Stimulated activated CD4-positive, alpha-beta T cell treated with anti-CD3 and anti-CD28 coated beads, Interleukin-1b, Interleukin-23, amount 100 ng/mL, for 4 hours (primary cell): ENCODE measurements around the gene CELF1.

ENCODE experiments used
- DNase-seq, 2 donors: peaks; one replicate each; pipeline ENCODE4 v3.0.0-alpha.2; 2020; ENCODE audit warnings: low read depth in 2 of 2

The CELF1 gene

DNA sequence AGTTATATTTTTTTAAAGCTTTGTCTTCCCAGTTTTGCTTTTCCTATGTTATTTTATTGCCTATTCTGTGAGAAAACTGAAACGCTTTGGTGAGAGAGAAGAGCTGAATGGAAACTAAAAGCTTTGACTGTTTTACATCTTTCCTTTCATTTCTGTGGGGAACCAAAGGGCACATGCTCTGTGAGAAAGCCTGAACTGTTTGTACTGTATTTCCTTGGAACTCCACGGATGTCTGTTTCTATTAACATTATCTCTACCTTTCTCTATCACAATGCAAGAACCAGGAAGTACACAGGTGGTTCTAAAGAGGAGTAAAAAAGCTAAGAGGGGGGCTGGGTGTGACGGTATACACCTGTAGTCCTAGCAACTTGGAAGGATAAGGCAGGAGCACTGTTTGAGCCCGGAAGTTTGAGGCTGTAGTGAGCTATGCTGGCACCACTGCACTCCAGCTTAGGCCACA, 43.8 kb downstream of the CELF1 start:
- DNase-seq = no peak

DNA sequence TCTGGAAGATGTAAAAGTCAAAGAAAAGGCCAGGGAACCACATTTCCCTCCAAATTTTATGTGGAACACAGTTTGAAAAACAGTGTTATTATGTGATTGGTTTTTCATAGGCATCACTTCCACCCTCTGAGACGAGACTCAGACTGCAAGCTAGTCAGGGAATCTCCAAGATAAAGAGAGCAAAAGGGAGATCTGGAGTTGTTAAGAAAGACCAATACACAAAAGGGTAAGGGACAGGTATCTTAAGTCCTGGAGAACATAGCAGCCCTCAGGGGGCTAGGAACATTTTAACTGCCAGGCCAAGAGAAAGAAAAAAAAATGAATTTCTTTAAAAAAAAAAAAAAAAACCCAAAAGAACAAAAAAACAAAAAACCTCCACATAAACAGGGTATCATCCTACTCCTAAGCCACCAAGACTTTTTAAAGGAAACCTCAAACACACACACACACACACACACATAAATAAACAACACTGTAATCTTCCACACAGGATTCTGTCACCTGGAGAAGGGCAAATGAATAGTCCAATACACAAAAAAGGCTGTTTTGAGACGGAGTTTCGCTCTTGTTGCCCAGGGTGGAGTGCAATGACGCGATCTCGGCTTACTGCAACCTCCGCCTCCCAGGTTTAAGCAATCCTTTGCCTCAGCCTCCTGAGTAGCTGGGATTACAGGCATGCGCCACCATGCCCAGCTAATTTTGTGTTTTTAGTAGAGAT, 44.5 kb downstream of the CELF1 start:
- no peak for DNase-seq

DNA sequence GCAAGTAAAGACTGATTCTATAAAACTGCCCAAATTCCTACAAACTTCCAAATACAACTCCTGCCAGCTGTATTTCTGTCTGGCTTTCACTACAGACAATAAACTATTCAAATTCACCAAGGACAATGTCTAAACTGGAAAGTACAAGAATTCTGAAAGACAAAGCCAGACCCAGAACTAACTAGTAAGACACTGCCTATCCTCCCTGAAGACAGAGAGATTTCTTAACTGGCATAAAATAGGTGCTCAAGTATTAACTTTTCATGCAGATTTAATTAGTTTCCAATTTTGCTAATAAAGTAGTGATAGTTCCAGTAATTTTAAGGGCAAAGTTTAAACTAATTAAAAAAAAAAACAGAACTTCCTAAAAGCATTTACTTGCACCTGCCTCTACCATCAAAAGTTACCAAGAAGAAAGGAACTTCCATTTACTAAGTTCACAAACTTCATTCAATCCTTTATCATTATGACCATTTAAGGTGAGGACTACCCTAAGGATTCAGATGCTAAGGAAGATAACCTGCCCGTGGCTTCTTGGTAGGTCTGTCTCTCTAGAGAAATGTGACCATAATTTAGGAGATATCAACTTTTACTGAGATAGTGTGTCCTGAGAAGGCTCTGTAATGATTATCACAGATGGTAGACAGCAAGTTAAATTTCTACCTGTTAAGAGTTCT, 45.2 kb downstream of the CELF1 start:
- no peak for DNase-seq

DNA sequence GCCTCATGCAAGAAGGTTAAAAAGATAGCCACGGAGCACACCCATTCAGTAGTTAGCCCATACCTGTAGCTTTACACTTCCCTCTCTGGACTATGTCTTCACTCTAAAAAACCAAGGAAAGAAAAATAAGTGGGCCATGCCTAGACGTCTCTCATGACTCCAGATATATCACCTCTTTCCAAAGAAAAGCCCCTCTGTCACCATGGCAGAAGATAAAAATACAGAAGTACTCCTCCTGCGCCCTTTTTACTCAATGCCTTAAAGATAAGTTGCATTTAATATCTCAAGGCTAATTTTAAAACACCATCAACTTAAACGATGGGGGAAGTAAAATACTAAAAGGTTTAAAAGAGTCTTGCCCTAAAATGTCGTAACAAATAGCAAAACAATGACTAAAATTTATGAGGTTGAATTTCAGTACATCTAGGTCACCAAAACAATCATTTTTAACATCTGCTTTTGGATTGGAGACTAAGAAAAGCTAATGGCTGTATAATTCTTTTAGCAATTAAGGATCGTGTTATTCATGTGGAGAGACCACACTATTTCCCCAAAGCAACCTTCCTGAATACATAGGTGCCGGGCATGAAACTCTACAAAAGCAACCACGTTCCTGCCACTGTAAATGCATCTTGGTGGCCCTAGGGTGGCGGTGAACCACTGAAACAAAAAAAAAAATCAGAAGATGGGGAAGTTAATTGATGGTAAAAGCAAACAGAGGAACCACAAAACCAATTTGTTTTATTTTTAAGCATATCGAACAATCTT, 46.0 kb downstream of the CELF1 start:
- DNase-seq = no peak

DNA sequence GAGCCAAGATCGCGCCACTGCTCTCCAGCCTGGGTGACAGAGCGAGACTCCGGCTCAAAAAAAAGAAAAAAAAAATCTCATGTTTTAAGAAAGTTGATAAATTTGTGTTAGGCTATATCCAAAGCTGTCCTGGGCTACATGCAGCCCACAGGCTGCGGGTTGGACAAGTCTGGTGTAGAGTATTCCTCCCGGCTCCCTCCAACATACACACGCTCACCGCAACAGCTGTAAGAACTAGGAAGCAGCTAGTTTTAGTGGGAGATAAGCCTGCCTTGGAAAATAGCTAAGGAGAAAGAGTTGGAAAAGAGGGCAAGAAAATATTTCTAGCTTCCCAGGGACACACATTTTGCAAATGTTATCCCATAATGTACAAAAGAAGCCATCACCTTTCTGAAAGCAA, 46.6 kb downstream of the CELF1 start:
- DNase-seq = no peak

DNA sequence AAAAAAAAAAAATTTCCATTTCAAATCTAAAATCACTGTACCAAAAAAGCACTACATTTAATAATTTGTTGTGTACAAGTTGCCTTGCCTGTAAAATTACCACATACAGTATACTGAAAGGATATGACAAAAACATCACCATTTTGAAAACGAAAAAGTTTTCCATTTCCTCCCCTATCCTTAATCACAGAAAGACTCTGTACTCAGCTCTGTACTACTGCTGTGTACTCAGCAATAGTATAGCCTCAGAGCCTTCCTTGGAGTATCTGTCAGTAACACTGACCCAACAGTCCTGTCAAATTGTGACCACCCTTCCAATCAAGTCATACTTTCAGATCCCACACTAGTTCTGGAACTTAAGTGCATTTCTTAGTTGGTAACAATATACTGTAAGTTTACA, 48.0 kb downstream of the CELF1 start:
- DNase-seq = no peak

DNA sequence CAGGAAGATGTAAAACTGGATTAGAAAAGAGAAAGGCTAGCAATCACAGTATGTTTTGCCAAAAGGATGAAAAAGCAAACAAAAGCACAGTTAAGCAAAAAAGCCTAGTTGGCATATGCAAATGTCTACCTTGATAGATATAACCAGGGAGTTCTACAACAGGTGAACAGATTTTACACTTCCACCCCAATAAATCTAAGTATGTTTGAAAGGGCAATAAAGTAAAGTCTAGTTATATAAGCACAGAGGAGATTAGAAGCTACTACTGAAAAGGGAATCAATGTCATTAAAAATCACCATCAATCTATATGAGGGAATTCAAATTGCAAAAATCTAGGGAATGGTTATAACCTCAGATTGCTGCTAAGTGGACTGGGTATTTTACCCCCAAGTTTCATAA, 49.7 kb downstream of the CELF1 start:
- no peak for DNase-seq

DNA sequence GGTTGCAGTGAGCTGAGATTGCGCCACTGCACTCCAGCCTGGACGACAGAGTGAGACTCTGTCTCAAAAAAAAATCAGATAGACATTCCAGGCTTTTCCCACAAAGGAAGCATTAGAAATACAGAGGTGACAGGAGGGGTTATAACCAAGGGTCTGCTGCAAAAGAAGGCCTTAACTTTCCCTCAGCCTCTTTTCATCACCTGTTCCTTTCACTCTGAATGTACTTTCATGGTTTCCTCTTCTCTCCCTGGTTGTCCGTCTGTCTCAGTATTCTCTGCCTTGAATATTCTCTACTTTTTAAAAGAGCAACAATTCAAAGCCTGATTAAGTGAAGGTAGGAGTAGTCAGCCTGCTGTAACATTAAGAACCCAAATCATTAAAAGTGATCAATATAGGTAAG, 50.2 kb downstream of the CELF1 start:
- DNase-seq = no peak

DNA sequence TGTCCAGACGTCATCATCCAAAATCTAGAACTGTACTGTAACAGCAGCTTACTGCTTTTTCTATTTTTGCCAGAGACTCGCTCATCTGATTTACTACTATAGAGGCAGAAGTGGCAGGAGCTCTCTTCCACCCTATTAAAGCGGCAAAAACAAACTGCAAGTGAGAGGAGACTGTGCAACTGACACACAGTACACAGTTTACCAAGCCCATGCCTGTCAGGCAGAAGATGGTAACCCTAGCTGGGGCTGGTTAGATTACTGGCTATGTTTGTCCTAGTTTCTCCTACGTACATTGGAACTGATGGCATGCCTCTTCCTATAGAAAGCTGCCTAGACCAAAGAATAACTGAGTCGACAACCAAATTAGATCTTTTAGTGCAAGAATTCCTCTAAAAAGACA, 51.8 kb downstream of the CELF1 start:
- no peak for DNase-seq

DNA sequence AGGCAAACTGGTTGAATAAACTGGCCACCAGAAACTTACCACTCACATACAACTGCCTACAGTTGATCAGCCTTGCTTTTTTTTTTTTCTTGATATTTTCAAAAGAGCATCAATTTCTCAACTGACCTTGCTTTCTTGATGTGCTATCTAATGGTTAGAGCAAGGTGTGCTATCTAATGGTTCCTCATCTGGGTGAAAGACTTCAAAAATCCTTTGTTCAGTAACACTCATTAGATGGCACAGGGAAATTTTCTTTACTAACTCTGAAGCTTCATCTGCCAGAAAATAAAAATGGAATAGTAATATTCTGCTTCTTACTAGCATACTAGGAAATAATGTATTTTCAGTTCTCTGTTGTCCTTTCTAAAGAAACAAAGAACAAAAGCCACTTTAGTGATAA, 52.8 kb downstream of the CELF1 start:
- no peak for DNase-seq

DNA sequence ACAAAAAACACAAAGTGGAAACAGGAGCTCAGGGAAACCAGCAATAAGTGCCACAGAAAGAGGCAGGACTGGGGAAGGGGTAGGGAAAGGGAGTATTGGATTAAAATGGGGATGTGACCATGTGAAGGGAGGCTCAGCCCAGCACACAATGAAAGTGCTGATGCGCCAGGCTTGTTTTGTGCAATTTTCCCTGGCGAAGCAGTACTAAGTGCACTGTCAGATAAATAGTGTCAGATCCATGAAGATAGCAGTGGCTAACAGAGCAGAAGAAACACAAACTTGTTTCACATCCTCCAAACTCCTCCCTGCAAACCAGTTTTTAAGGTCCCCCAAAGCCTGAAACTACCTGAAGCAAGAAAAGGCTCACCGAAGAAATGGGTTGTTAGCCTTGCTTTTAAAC, 53.3 kb downstream of the CELF1 start:
- DNase-seq = no peak

DNA sequence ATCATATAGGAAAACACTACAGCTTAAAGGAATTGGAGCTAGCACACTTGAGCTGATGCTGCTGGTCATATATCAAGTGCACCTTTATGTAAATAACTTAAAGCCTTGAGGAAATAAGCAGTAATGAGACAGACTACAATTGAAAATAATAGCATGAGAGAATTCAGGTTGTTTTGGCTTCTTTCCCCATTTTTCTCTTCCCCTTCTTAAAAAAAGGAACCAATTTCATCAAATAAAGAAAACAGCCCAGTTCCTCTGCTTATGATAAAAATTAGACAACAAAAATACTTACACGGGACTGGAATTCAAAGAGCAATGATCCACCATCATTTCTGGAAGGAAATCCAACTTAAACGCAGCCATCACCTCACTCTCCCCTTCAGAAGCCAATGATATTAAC, 53.8 kb downstream of the CELF1 start:
- no peak for DNase-seq

DNA sequence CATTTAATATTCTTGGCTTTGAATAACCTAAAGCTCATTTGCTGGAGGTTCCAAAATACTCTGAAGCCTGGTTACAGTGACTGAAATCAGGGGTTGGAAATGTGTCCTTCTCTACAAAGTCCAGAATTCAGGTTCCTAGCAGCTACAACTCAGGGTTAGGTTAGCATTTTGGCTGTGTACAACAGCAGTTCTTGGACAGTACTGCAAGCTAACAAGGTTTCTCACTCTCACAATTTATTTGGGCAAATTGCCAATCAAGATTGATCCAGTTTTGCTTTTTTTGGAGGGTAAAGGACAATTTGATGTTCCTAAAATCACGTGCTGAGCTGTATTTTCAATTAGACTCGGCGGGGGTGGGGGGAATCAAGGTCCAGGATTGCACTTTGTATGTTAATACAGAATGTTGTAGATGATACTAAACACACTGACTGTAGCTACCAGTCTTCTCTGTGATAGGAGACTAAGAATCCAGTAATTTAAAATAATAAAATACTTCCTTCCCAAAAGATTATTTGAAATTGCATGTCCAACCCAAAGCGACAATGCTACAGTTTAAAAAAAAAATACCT, 54.3 kb downstream of the CELF1 start:
- no peak for DNase-seq

DNA sequence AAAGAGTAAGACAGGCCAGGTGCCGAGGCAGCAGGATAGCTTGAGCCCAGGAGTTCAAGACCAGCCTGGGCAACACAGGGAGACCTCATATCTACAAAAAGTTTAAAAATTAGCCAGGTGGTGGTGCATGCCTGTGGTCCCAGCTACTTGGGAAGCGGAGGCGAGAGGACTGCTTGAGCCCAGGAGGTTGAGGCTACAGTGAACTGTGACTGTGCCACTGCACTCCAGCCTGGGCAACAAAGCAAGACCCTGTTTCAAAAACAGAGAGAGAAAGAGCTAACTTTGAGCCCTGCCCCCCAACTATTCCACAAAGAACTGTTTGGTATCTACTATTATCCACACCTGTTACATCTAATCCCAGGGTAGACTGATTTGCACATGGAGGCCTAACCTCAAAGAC, 54.8 kb downstream of the CELF1 start:
- DNase-seq = no peak

DNA sequence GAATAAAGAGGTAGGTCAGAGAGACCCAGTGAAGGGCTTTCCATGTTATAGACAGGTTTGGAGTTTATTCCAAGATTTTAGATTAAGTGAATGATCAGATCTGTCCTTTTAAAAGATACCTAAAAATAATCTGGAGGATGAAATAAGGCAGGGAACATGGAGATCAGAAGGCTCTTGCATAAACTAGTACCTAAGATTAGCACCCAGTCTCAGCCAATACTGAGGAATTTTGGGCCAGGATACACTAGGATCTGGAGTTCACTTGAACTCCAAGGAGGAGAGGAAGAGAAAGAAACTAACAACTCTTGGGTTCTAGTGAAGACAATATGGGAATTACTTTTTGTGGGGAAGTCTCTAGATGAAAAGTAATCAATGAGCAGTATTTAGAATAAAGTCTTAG, 56.1 kb downstream of the CELF1 start:
- DNase-seq = no peak

DNA sequence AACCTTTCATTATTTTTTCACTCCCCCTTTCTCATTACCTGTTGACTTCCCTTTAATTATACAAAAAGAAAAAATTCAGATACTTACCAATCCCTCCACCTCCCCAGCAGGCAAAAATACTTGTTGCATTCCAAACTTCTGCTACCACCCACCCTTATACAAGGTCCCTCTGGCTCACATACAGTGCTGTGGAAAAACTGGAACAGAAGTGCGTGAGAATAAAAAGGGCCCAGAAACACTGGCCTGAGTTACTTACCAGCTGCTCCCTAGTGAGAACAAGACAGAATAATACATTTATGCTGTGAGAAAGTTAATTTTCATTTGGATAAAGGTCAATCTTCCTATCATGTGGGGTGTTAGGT, 57.1 kb downstream of the CELF1 start:
- DNase-seq = no peak

DNA sequence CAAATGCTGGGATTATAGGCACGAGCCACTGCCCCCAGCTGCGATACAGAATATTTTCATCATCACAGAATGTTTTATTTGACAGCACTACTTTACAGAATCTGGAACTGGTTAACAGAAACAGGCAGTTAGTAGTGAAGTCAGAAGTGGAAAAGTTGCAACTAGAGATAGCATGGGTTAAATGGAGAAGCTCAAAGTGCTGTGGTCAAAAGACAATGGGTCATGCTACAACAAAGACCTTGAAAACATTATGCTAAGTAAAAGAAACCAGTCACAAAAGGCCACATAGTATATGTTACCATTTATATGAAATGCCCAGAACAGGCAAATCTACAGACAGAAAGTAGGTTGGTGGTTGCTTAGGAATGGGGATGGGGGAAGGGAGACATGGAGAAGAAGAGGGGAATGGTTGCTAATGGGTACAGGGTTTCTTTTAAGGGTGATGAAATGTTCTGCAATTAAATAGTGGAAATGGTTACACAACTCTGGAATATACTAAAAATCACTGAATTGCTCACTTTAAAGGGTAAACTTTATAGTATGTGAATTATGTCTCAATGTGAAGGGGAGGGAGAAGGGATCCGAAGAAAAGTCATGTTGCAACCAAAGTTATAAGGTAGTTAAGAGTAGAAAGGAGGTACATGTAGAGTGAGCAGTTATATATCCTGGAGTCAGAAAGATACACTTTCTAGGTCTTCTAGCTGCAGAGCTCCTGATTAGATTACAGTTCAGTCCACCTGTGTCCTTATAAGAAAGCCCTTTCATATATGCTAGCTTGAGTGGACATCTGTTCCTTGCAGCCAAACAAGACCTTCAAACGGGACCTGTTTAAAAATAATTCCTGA, 57.7 kb downstream of the CELF1 start:
- no peak for DNase-seq

DNA sequence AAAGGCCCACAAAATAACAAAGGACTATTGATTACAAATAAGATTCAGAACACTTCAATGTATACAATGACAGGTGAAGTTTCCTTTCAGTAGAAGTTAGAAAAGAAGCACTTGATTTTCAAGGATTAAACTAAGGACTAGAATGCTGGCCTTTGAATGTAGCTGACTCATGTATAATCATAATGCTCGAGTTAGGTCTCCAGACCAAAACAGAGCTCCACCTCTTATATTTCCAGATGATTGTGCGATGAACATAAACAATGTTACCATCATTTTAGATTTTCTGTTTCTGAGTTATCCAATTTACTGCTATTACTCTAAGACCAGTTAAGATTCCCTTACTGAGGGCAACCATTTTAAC, 63.6 kb downstream of the CELF1 start:
- no peak for DNase-seq

DNA sequence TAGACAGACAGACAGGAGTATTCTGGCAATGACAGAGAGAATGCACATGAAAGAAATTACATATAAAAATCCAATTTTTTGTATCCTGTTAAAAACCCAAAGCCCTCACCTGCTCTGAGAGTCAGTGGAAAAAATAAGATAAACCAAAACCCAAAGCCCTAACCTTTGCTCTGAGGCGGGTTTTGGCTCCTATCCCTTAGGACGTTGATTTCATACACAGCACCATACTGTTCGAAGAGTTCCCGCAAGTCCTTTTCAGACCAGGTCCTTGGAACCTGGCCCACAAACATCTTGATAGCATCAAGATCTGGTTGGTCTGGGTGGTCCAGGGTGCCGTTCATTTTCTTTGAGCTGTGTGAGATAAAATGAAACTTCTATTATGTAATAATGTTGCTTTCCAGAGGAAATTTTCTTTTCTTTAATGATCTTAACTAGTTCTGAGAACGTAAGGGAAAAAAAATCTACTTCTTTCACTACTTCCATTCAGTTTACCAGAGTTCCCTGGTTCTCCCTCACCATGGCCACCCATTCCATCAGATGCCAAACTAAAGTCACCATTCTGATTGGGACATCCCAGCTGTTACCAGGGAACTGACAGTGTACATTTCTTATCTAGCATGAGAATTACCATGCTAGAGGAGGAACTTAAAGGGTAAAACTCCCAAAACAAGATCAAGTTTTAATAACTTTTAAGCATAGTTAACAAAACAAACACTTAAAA, 64.1 kb downstream of the CELF1 start:
- DNase-seq = no peak

DNA sequence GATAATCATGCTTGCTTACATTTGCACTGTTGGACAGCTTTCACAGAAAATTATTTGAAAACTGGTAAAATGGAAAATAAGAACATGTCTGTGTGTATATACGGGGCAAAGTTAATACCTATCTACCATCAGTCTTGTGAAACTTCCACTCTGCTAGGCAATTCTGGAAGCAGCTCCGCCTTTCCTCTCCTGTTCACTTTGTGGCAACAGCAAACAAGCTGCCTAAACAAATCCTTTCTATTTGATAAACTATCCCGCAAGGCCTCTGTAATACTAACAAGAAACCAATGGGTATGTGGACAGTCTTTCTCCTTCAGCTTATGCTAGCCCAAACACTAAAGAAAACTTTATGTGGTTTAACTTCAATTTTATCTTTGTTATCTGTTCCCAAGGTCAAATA, 64.8 kb downstream of the CELF1 start:
- no peak for DNase-seq

DNA sequence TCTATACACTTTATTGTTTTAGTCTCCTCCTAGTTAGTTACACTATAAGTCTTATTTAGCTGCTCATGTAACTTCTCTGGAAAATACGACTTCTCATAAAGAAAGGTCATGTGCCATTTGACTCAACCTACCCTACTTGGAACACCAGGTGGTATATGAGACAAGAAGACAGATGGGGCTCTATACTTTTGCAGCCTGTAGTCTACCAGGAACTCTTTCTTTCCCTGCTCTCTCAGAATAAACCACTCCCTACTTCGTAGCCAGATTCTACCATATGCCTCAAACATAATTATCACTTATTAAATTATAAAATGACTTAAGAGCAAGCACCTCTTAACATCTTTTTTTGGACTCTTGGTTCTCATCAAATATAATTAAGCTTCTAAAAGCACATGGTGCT, 65.5 kb downstream of the CELF1 start:
- DNase-seq = no peak
